Spleen (tissue), 11 donors: ENCODE data around the gene LCORL. TPM values are rescaled to one million over a fixed set of nuclear protein-coding genes. Genes with fewer than 3 reads are reported as not detected.

Experiments used
- DNase-seq: peaks from one replicate; pipeline ENCODE4 v3.0.0-alpha.2; 2020
- H3K27ac ChIP-seq, 8 donors: fragments of 200-600 bp; sonication (generic) in 7 of 8; 1 replicate in 4 of 8; 2 replicates in 4 of 8; pipeline versions ENCODE4 v1.5.0 to v1.8.0; 2016 to 2021; ENCODE audit warnings: inconsistent platforms in 4 of 8, mild to moderate bottlenecking in 4 of 8, moderate library complexity in 1 of 8
- H3K27me3 ChIP-seq, 7 donors: fragments of 200-600 bp; sonication (generic) in 6 of 7; replicated peaks in 1 of 7; 1 replicate in 4 of 7; 2 replicates in 3 of 7; pipeline versions ENCODE4 v1.5.0 to v1.8.0; 2016 to 2021; ENCODE audit warnings: inconsistent platforms in 3 of 7, mild to moderate bottlenecking in 1 of 7
- H3K36me3 ChIP-seq, 6 donors: fragments of 200-600 bp; sonication (generic) in 5 of 6; 1 replicate in 4 of 6; 2 replicates in 2 of 6; pipeline versions ENCODE4 v1.5.0 to v1.8.0; 2016 to 2021; ENCODE audit warnings: inconsistent platforms in 2 of 6
- H3K4me1 ChIP-seq, 6 donors: fragments of 200-600 bp; sonication (generic) in 5 of 6; 1 replicate in 3 of 6; 2 replicates in 3 of 6; pipeline versions ENCODE4 v1.5.0 to v1.8.0; 2016 to 2021; ENCODE audit warnings: inconsistent platforms in 3 of 6
- H3K4me3 ChIP-seq, 8 donors: fragments of 200-600 bp; sonication (generic) in 7 of 8; 1 replicate in 4 of 8; 2 replicates in 4 of 8; pipeline versions ENCODE4 v1.5.0 to v1.8.0; 2016 to 2021; ENCODE audit warnings: inconsistent platforms in 4 of 8, mild to moderate bottlenecking in 4 of 8, moderate library complexity in 2 of 8
- H3K9me3 ChIP-seq, 8 donors: fragments of 200-600 bp; sonication (generic) in 7 of 8; 1 replicate in 4 of 8; 2 replicates in 4 of 8; pipeline versions ENCODE4 v1.5.0 to v1.8.0; 2016 to 2021; ENCODE audit warnings: inconsistent platforms in 4 of 8
- CTCF ChIP-seq, 11 experiments: fragments of 200-600 bp in 7 of 11; fragments of 450-650 bp in 4 of 11; sonication (generic) in 4 of 11; IDR thresholded peaks in 8 of 11; conservative IDR thresholded peaks in 3 of 11; 1 replicate in 7 of 11; 2 replicates in 4 of 11; pipeline versions ENCODE4 v1.4.0 to v1.8.0; 2016 to 2021; ENCODE audit warnings: antibody characterized with exemption in 11 of 11, inconsistent platforms in 4 of 11, mild to moderate bottlenecking in 1 of 11
- POLR2A ChIP-seq, 3 donors: fragments of 450-650 bp; IDR thresholded peaks; one replicate each; pipeline ENCODE4 v1.5.1; 2017; ENCODE audit warnings: antibody characterized with exemption in 3 of 3, mild to moderate bottlenecking in 1 of 3
- POLR2AphosphoS5 ChIP-seq, 3 donors: sonication (generic); formaldehyde crosslinking; IDR thresholded peaks; one replicate each; pipeline ENCODE4 v1.5.1; 2017; ENCODE audit warnings: antibody characterized with exemption in 3 of 3
- WGBS, 5 donors: extraction: QIAGEN DNeasy Blood & Tissue Kit in 3 of 5; methylation state at CpG; one replicate each; pipeline versions ENCODE4 v1.1.5 to v1.1.7; 2013 to 2018; 5-methylcytosine and 5-hydroxymethylcytosine counted together
- intact Hi-C: fragments of 100-400 bp; cut with DNase I; formaldehyde crosslinking; loops from one replicate; pipeline ENCODE4 v1.15.0; 2023; ENCODE audit warnings: low total_unique reads
- polyA plus RNA-seq, 3 donors: library from polyadenylated mRNA; stranded (reverse); fragments of 200-250 nt; gene quantifications; one replicate each; pipeline ENCODE4 v1.2.1, GENCODE V29; 2013
- total RNA-seq, 7 donors: library from RNA; depleted of rRNA in 3 of 7; stranded (reverse); fragments of >200 nt in 3 of 7; fragmentation: NEBNext Ultra II Directional in 4 of 7; extraction: Animal tissue kit (Norgen Biotek cat#: 25700) in 4 of 7; gene quantifications; one replicate each; pipeline versions ENCODE4 v1.1.0 to v1.2.1, GENCODE V29; 2016 to 2021
- donor health status: healthy with polysubstance abuse.
- donor health status: DM: no; HTN: no; CAD: no; lungs with moderate emphysema.
- donor health status: DM: no; HTN: no; CAD: no.
- donor health status: Bipolar disorder and iron deficiency.
- donor health status: healthy.
- donor health status: DM: no; HTN: no; CAD: no.
- donor health status: DM: yes; HTN: yes; CAD: no.

LCORL gene
- total and polyA plus RNA-seq, 10 donors: 1.8 to 48.7 (median 22.6) TPM

- H3K27me3 ChIP-seq: no peaks in the 10 kb centered on the region
- DNase-seq: no peak
- no peak for TF ChIP-seq POLR2A (IDR thresholded peaks at IDR 0.05)
- no peak for TF ChIP-seq CTCF (IDR thresholded peaks at IDR 0.05 in 8 of 11, conservative IDR thresholded peaks at IDR 0.05 in 3 of 11)
- TF ChIP-seq POLR2AphosphoS5 (IDR thresholded peaks at IDR 0.05): no peak
- no peaks in the 10 kb centered on the region for H3K9me3 ChIP-seq
- no peaks in the 10 kb centered on the region for H3K4me1 ChIP-seq
- H3K36me3 ChIP-seq: peaks cover 0 to 86% (median 9%) of the 10 kb centered on the region in 6 donors
- H3K27ac ChIP-seq: no peak overlapping the region
- intact Hi-C loops: no loop called here
- H3K4me3 ChIP-seq: no peak overlapping the region
- WGBS, 5 donors: 95 to 97% (median 96%) methylated on average over 4 of the region's 4 CpGs
Observed at GRCh38 chr4:17956245-17956644, 65.3 kb downstream of the LCORL start.

- Histone ChIP-seq H3K27me3 (no peaks in the 10 kb centered on the region), H3K9me3 (no peaks in the 10 kb centered on the region), H3K36me3 (peaks cover 0 to 5% (median 0%) of the 10 kb centered on the region in 6 donors), H3K27ac (no peak overlapping the region), H3K4me3 (no peak overlapping the region), H3K4me1 (no peaks in the 10 kb centered on the region)
- no peak for DNase-seq
- intact Hi-C loops: no loop called here
- WGBS, 5 donors: 96 to 99% (median 98%) methylated on average over 2 of the region's 2 CpGs
- TF ChIP-seq POLR2A (IDR thresholded peaks at IDR 0.05) (no peak), CTCF (IDR thresholded peaks at IDR 0.05 in 8 of 11, conservative IDR thresholded peaks at IDR 0.05 in 3 of 11) (no peak), POLR2AphosphoS5 (IDR thresholded peaks at IDR 0.05) (no peak)
Observed at GRCh38 chr4:17945303-17945702, 76.3 kb downstream of the LCORL start.

GRCh38 chr4:17941731-17942130, 79.8 kb downstream of the LCORL start:
- intact Hi-C loops: no loop called here
- Histone ChIP-seq H3K36me3 (peaks cover 0 to 9% (median 0%) of the 10 kb centered on the region in 6 donors), H3K4me3 (no peak overlapping the region), H3K27me3 (no peaks in the 10 kb centered on the region), H3K9me3 (no peaks in the 10 kb centered on the region), H3K27ac (no peak overlapping the region), H3K4me1 (no peaks in the 10 kb centered on the region)
- no peak for DNase-seq
- TF ChIP-seq POLR2AphosphoS5 (IDR thresholded peaks at IDR 0.05): no peak
- TF ChIP-seq CTCF (IDR thresholded peaks at IDR 0.05 in 8 of 11, conservative IDR thresholded peaks at IDR 0.05 in 3 of 11): no peak
- TF ChIP-seq POLR2A (IDR thresholded peaks at IDR 0.05): no peak

GRCh38 chr4:17939054-17939453, 82.5 kb downstream of the LCORL start:
- Histone ChIP-seq H3K4me1 (no peaks in the 10 kb centered on the region), H3K27me3 (no peaks in the 10 kb centered on the region), H3K4me3 (no peak overlapping the region), H3K9me3 (peaks cover 0 to 7% (median under 1%) of the 10 kb centered on the region in 8 donors), H3K36me3 (peaks cover 0 to 16% (median 0%) of the 10 kb centered on the region in 6 donors), H3K27ac (no peak overlapping the region)
- WGBS, 5 donors: 84 to 94% (median 91%) methylated on average over 2 of the region's 2 CpGs
- intact Hi-C loops: no loop called here
- TF ChIP-seq CTCF (IDR thresholded peaks at IDR 0.05 in 8 of 11, conservative IDR thresholded peaks at IDR 0.05 in 3 of 11) (no peak), POLR2A (IDR thresholded peaks at IDR 0.05) (no peak), POLR2AphosphoS5 (IDR thresholded peaks at IDR 0.05) (no peak)
- no peak for DNase-seq
